ENCODE data around the gene PPP1R15B. TPM values are rescaled to one million over a fixed set of nuclear protein-coding genes. Genes with fewer than 3 reads are reported as not detected.
A peak's percentile ranks its signal among the peaks of the same experiment; 100 is the strongest.

Gene PPP1R15B
- total and polyA plus RNA-seq, 4 experiments from 2014 or later = 17.9 to 81.1 (median 49.2) TPM

DNA sequence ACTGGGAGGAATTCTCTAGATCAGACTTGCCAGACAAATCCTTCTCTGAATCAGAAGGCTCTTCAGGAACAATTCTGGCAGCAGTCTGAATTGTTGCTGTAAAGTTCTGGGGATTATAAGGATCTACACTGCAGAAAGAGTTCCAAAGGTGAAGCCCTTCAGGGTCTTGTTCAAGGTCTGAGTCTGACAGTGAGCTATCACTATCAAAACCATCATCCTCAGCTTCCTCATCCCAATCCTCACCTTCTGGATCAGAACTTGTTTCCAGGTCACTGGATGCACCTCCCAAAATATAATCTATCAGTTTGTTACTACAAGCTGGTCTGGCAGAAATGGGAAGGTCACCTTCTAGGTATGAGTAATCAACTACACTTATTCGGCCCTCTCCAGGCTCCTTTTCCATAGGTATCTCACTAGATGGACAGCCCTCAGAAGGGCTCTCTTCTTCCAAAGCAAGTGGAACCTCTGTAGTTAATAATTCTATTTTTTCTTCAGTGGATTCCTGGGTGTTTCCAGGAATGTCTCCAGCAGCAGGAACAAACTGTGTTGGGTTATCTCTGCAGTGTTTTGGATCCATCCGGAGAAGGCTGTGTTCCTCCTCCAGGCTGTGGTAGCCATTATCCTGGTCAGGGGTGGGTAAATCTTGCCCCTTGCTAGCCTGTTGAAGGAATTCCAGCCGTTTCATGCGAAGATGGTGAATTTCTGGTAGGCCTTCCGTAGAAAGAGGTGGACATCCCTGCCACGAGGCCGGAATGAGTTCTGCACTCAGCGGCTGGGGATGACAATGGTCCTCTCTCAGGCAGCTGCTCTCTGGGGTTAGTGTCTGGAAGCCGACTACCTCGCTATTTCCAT lies 1.6 kb downstream of the PPP1R15B start:
- Mint-ChIP-seq H3K27me3 (no peaks in the 10 kb centered on the region), H3K36me3 (peaks cover 22 to 59% of the 10 kb centered on the region in 2 donors), H3K4me1 (peaks cover 15 to 34% (median 21%) of the 10 kb centered on the region in 4 donors), H3K4me3 (peak overlapping the region; percentile 98 to 99 (median 99)), H3K9me3 (peaks cover 0 to 2% (median 0%) of the 10 kb centered on the region in 8 donors), H3K27ac (peak overlapping the region; percentile 99 to 100 (median 100))
- Histone ChIP-seq H3K27me3 (ENCODE audit: insufficient read depth, low read length) (no peaks in the 10 kb centered on the region), H3K9me3 (ENCODE audit: control insufficient read depth in 1 of 2, low read length in 2 of 2) (no peaks in the 10 kb centered on the region), H3K36me3 (ENCODE audit: insufficient read depth, low read length) (peaks cover 14% of the 10 kb centered on the region), H3K4me1 (ENCODE audit: insufficient read depth, low read length) (peaks cover 23% of the 10 kb centered on the region), H3K4me3 (ENCODE audit: low read length in 2 of 2) (peak overlapping the region; percentile 67 to 99), H3K27ac (ENCODE audit: low read depth, low read length) (peak overlapping the region; percentile 100)
- DNase-seq = peak in 1 of 5 donors; percentile 37
- ChIA-PET POLR2A (ENCODE audit: partially characterized antibody) (interaction anchor here (0.8 to 2.2 kb wide), 10 partner anchors 9 to 115 kb away, joined by 3 to 21 read pairs (median 6); partner anchors contain the start of genes MDM4 and PIK3C2B), CTCF (ENCODE audit: partially characterized antibody) (interaction anchor here (1.3 to 4.9 kb wide), 5 partner anchors 12 to 97 kb away, joined by 4 to 64 read pairs (median 6); no protein-coding TSS in a partner anchor)
- intact Hi-C loops (cut with micrococcal nuclease) = loop anchor here (2.0 to 10.0 kb wide), 3 partner anchors 48 to 1225 kb away; partner anchors contain the start of genes ELK4 and SNRPE

DNA sequence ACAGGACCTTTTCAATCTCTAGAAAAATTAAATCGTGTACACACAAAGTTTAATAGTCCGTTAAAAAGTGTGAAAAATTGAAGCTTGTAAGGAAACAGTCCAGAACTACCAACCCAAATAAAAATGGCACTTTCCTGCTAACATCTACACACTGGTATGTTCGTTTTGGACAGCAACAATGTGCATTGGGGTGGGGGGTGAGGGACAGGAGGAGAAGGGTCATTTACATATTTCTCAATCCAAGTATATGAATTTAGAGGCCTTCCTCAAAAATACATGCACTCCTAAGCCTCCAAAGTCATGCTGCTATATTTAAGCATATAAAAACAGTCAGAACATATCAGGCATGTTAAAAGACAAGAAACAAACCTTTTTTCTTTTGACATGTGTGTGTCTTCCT lies 2.5 kb downstream of the PPP1R15B start:
- Histone ChIP-seq H3K27me3 (ENCODE audit: insufficient read depth, low read length) (no peaks in the 10 kb centered on the region), H3K36me3 (ENCODE audit: insufficient read depth, low read length) (peaks cover 23% of the 10 kb centered on the region), H3K4me1 (ENCODE audit: insufficient read depth, low read length) (peaks cover 32% of the 10 kb centered on the region), H3K9me3 (ENCODE audit: control insufficient read depth in 1 of 2, low read length in 2 of 2) (no peaks in the 10 kb centered on the region), H3K27ac (ENCODE audit: low read depth, low read length) (peak overlapping the region; percentile 100), H3K4me3 (ENCODE audit: low read length in 2 of 2) (peak overlapping the region; percentile 67 to 99)
- Mint-ChIP-seq H3K4me1 (peaks cover 21 to 41% (median 27%) of the 10 kb centered on the region in 4 donors), H3K4me3 (peak overlapping the region; percentile 98 to 99 (median 99)), H3K9me3 (peaks cover 0 to 2% (median 0%) of the 10 kb centered on the region in 8 donors), H3K27me3 (no peaks in the 10 kb centered on the region), H3K27ac (peak overlapping the region; percentile 99 to 100 (median 100)), H3K36me3 (peaks cover 22 to 68% of the 10 kb centered on the region in 2 donors)
- intact Hi-C loops (cut with micrococcal nuclease) = loop anchor here (5.0 kb wide), 1 partner anchor 47 kb away; no protein-coding TSS in a partner anchor
- DNase-seq = no peak
- CTCF ChIA-PET (ENCODE audit: partially characterized antibody) = interaction anchor here (1.3 to 4.9 kb wide), 3 partner anchors 11 to 46 kb away, joined by 3 to 64 read pairs (median 4); no protein-coding TSS in a partner anchor
- POLR2A ChIA-PET (ENCODE audit: partially characterized antibody) = interaction anchor here (1.2 to 2.6 kb wide), 2 partner anchors 10 to 94 kb away, joined by 3 to 10 read pairs; no protein-coding TSS in a partner anchor

GRCh38 chr1:204408602-204409001 lies 3.0 kb downstream of the PPP1R15B start:
- POLR2A ChIA-PET (ENCODE audit: partially characterized antibody) = interaction anchor here (1.2 to 2.6 kb wide), 3 partner anchors 10 to 94 kb away, joined by 3 to 10 read pairs (median 7); partner anchors contain the start of gene PIK3C2B
- intact Hi-C loops (cut with micrococcal nuclease) = loop anchor here (5.0 kb wide), 1 partner anchor 46 kb away; no protein-coding TSS in a partner anchor
- no peak for DNase-seq

GRCh38 chr1:204408074-204408507 lies 3.5 kb downstream of the PPP1R15B start:
- Mint-ChIP-seq H3K4me1 (peaks cover 22 to 42% (median 31%) of the 10 kb centered on the region in 4 donors), H3K9me3 (peaks cover 0 to 2% (median 0%) of the 10 kb centered on the region in 8 donors), H3K27ac (peak overlapping the region; percentile 86 to 100 (median 99)), H3K27me3 (no peaks in the 10 kb centered on the region), H3K4me3 (peak overlapping the region; percentile 98 to 99 (median 99)), H3K36me3 (peaks cover 27 to 75% of the 10 kb centered on the region in 2 donors)
- Histone ChIP-seq H3K36me3 (ENCODE audit: insufficient read depth, low read length) (peaks cover 27% of the 10 kb centered on the region), H3K27ac (ENCODE audit: low read depth, low read length) (peak overlapping the region; percentile 100), H3K9me3 (ENCODE audit: control insufficient read depth in 1 of 2, low read length in 2 of 2) (no peaks in the 10 kb centered on the region), H3K27me3 (ENCODE audit: insufficient read depth, low read length) (no peaks in the 10 kb centered on the region), H3K4me3 (ENCODE audit: low read length in 2 of 2) (peak overlapping the region; percentile 67 to 99), H3K4me1 (ENCODE audit: insufficient read depth, low read length) (peaks cover 40% of the 10 kb centered on the region)
- POLR2A ChIA-PET (ENCODE audit: partially characterized antibody) = interaction anchor here (0.8 to 2.6 kb wide), 4 partner anchors 9 to 547 kb away, joined by 3 to 10 read pairs (median 6); partner anchors contain the start of genes PIK3C2B and SNRPE
- peak; percentile 36 to 68 (median 44) for DNase-seq
- intact Hi-C loops (cut with micrococcal nuclease) = loop anchor here (5.0 kb wide), 1 partner anchor 46 kb away; no protein-coding TSS in a partner anchor
- CTCF ChIA-PET (ENCODE audit: partially characterized antibody) = interaction anchor here (1.0 to 4.9 kb wide), 5 partner anchors 10 to 45 kb away, joined by 3 to 64 read pairs (median 3); no protein-coding TSS in a partner anchor

More at GRCh38 chr1:204408602-204409001, 3.0 kb downstream of the PPP1R15B start:
- peaks cover 0 to 2% (median 0%) of the 10 kb centered on the region in 8 donors for H3K9me3 Mint-ChIP-seq
- H3K27ac Mint-ChIP-seq = peak overlapping the region; percentile 86 to 100 (median 100)
- no peaks in the 10 kb centered on the region for H3K9me3 ChIP-seq (ENCODE audit: control insufficient read depth in 1 of 2, low read length in 2 of 2)
- H3K4me1 ChIP-seq (ENCODE audit: insufficient read depth, low read length) = peaks cover 37% of the 10 kb centered on the region
- peak overlapping the region; percentile 100 for H3K27ac ChIP-seq (ENCODE audit: low read depth, low read length)
- no peaks in the 10 kb centered on the region for H3K27me3 ChIP-seq (ENCODE audit: insufficient read depth, low read length)
- no peaks in the 10 kb centered on the region for H3K27me3 Mint-ChIP-seq
- peaks cover 22 to 44% (median 32%) of the 10 kb centered on the region in 4 donors for H3K4me1 Mint-ChIP-seq
- H3K4me3 ChIP-seq (ENCODE audit: low read length in 2 of 2) = peak overlapping the region; percentile 67 to 99
- H3K36me3 Mint-ChIP-seq = peaks cover 26 to 73% of the 10 kb centered on the region in 2 donors
- H3K4me3 Mint-ChIP-seq = peak overlapping the region; percentile 98 to 99 (median 99)
- H3K36me3 ChIP-seq (ENCODE audit: insufficient read depth, low read length) = peaks cover 27% of the 10 kb centered on the region
- CTCF ChIA-PET (ENCODE audit: partially characterized antibody) = interaction anchor here (1.3 to 4.9 kb wide), 4 partner anchors 11 to 45 kb away, joined by 3 to 64 read pairs (median 4); no protein-coding TSS in a partner anchor

GRCh38 chr1:204407295-204407971 lies 4.2 kb downstream of the PPP1R15B start:
- no peaks in the 10 kb centered on the region for H3K27me3 Mint-ChIP-seq
- CTCF ChIA-PET (ENCODE audit: partially characterized antibody) = interaction anchor here (1.0 to 4.9 kb wide), 5 partner anchors 9 to 44 kb away, joined by 3 to 64 read pairs (median 3); no protein-coding TSS in a partner anchor
- no peaks in the 10 kb centered on the region for H3K9me3 Mint-ChIP-seq
- peaks cover 19 to 38% (median 28%) of the 10 kb centered on the region in 4 donors for H3K4me1 Mint-ChIP-seq
- H3K36me3 ChIP-seq (ENCODE audit: insufficient read depth, low read length) = peaks cover 29% of the 10 kb centered on the region
- H3K36me3 Mint-ChIP-seq = peaks cover 27 to 79% of the 10 kb centered on the region in 2 donors
- H3K27ac ChIP-seq (ENCODE audit: low read depth, low read length) = peak overlapping the region; percentile 100
- no peak for DNase-seq
- peak overlapping the region; percentile 67 to 99 for H3K4me3 ChIP-seq (ENCODE audit: low read length in 2 of 2)
- intact Hi-C loops (cut with micrococcal nuclease) = loop anchor here (5.0 kb wide), 1 partner anchor 45 kb away; no protein-coding TSS in a partner anchor
- peak overlapping the region; percentile 98 to 99 (median 99) for H3K4me3 Mint-ChIP-seq
- POLR2A ChIA-PET (ENCODE audit: partially characterized antibody) = interaction anchor here (0.8 to 2.6 kb wide), 4 partner anchors 9 to 546 kb away, joined by 4 to 10 read pairs (median 6); partner anchors contain the start of genes MDM4, PIK3C2B and SNRPE
- no peaks in the 10 kb centered on the region for H3K27me3 ChIP-seq (ENCODE audit: insufficient read depth, low read length)
- H3K27ac Mint-ChIP-seq = peak overlapping the region; percentile 81 to 100 (median 99)
- H3K4me1 ChIP-seq (ENCODE audit: insufficient read depth, low read length) = peaks cover 40% of the 10 kb centered on the region
- no peaks in the 10 kb centered on the region for H3K9me3 ChIP-seq (ENCODE audit: control insufficient read depth in 1 of 2, low read length in 2 of 2)

GRCh38 chr1:204406621-204407020 lies 5.0 kb downstream of the PPP1R15B start:
- Histone ChIP-seq H3K4me3 (ENCODE audit: low read length in 2 of 2) (peak overlapping the region in 1 of 2 donors; percentile 38), H3K36me3 (ENCODE audit: insufficient read depth, low read length) (peaks cover 33% of the 10 kb centered on the region)
- peaks cover 27 to 87% of the 10 kb centered on the region in 2 donors for H3K36me3 Mint-ChIP-seq

More at GRCh38 chr1:204406621-204407020, 5.0 kb downstream of the PPP1R15B start:
- peak overlapping the region; percentile 98 to 99 (median 99) for H3K4me3 Mint-ChIP-seq
- Histone ChIP-seq H3K4me1 (ENCODE audit: insufficient read depth, low read length) (peaks cover 40% of the 10 kb centered on the region), H3K27ac (ENCODE audit: low read depth, low read length) (peak overlapping the region; percentile 100), H3K9me3 (ENCODE audit: control insufficient read depth in 1 of 2, low read length in 2 of 2) (no peaks in the 10 kb centered on the region), H3K27me3 (ENCODE audit: insufficient read depth, low read length) (no peaks in the 10 kb centered on the region)
- no peak for DNase-seq
- no peaks in the 10 kb centered on the region for H3K27me3 Mint-ChIP-seq
- peaks cover 16 to 33% (median 25%) of the 10 kb centered on the region in 4 donors for H3K4me1 Mint-ChIP-seq
- ChIA-PET POLR2A (ENCODE audit: partially characterized antibody) (interaction anchor here (2.0 kb wide), 1 partner anchor 110 kb away, joined by 6 read pairs; the partner anchor contains the start of gene MDM4), CTCF (ENCODE audit: partially characterized antibody) (interaction anchor here (0.9 to 4.9 kb wide), 3 partner anchors 9 to 24 kb away, joined by 3 to 64 read pairs (median 3); no protein-coding TSS in a partner anchor)
- H3K27ac Mint-ChIP-seq = peak overlapping the region; percentile 47 to 99 (median 72)
- no peaks in the 10 kb centered on the region for H3K9me3 Mint-ChIP-seq
- intact Hi-C loops (cut with micrococcal nuclease) = loop anchor here (1.0 to 5.0 kb wide), 2 partner anchors 8 to 44 kb away; no protein-coding TSS in a partner anchor

Data from CD4-positive, alpha-beta memory T cell (primary cell).